HCT116 (cell line): Measurements from ENCODE around the gene TMEM232.

Experiments
- CEBPB ChIP-seq: IDR thresholded peaks from 2 replicates; pipeline ENCODE4 v1.6.1; 2012; ENCODE audit warnings: low read depth
- EGR1 ChIP-seq: IDR thresholded peaks from 2 replicates; pipeline ENCODE4 v1.6.1; 2012; ENCODE audit warnings: low read depth
- POLR2A ChIP-seq: IDR thresholded peaks from 2 replicates; pipeline ENCODE4 v1.7.0; 2011; ENCODE audit warnings: borderline replicate concordance; ENCODE audit not compliant: insufficient read depth, insufficient read length; ENCODE audit errors: extremely low read depth
- POLR2AphosphoS5 ChIP-seq: IDR thresholded peaks from 2 replicates; pipeline ENCODE4 v1.6.1; 2011; ENCODE audit warnings: mild to moderate bottlenecking, low read depth, low read length, moderate library complexity
- TF ChIP-seq, protein P1 (sequence below), 3 experiments: fragments of 200-600 bp in 1 of 3; sonication (generic) in 1 of 3; IDR thresholded peaks in 2 of 3; conservative IDR thresholded peaks in 1 of 3; 2 replicates each; pipeline ENCODE4 v1.5.1; 2012 to 2017; ENCODE audit warnings: low read depth in 2 of 3, low read length in 2 of 3, antibody characterized with exemption in 1 of 3, borderline replicate concordance in 1 of 3, control low read depth in 1 of 3, mild to moderate bottlenecking in 1 of 3, mixed read lengths in 1 of 3, mixed run types in 1 of 3, moderate library complexity in 1 of 3; ENCODE audit not compliant: insufficient read depth in 1 of 3
- TF ChIP-seq, protein P2 (sequence below): IDR thresholded peaks from 2 replicates; pipeline ENCODE4 v1.6.1; 2012

- TF ChIP-seq, protein P1, sequence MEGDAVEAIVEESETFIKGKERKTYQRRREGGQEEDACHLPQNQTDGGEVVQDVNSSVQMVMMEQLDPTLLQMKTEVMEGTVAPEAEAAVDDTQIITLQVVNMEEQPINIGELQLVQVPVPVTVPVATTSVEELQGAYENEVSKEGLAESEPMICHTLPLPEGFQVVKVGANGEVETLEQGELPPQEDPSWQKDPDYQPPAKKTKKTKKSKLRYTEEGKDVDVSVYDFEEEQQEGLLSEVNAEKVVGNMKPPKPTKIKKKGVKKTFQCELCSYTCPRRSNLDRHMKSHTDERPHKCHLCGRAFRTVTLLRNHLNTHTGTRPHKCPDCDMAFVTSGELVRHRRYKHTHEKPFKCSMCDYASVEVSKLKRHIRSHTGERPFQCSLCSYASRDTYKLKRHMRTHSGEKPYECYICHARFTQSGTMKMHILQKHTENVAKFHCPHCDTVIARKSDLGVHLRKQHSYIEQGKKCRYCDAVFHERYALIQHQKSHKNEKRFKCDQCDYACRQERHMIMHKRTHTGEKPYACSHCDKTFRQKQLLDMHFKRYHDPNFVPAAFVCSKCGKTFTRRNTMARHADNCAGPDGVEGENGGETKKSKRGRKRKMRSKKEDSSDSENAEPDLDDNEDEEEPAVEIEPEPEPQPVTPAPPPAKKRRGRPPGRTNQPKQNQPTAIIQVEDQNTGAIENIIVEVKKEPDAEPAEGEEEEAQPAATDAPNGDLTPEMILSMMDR (IDR thresholded peaks at IDR 0.05 in 2 of 3, conservative IDR thresholded peaks at IDR 0.05 in 1 of 3; ENCODE audit: borderline replicate concordance in 1 of 3, insufficient read depth in 1 of 3, low read depth in 2 of 3, low read length in 2 of 3), result no peak
- no peak for TF ChIP-seq EGR1
- TF ChIP-seq POLR2AphosphoS5, result no peak
- no peak for TF ChIP-seq CEBPB
- TF ChIP-seq, protein P2, sequence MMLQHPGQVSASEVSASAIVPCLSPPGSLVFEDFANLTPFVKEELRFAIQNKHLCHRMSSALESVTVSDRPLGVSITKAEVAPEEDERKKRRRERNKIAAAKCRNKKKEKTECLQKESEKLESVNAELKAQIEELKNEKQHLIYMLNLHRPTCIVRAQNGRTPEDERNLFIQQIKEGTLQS, result no peak
- TF ChIP-seq POLR2A, result no peak
These were observed 10.3 kb upstream of the TMEM232 start for GRCh38 chr5:110736753-110737152.
